CD4-positive, CD25-positive, alpha-beta regulatory T cell (primary cell): ENCODE results near the gene ZNF555. TPM values are rescaled to one million over a fixed set of nuclear protein-coding genes. Genes with fewer than 3 reads are reported as not detected.
"Not testable (repeated sequence)": the region's sequence is repeated elsewhere in the genome, so short reads cannot be mapped to it uniquely, and the experiment has no call there.

Experiments used
- ATAC-seq, 2 donors: fragments of 150-1000 bp; cut with Tn5 transposase; one replicate each; pipeline ENCODE4 v1.10.0; 2021; ENCODE audit warnings: low read depth in 2 of 2, moderate number of reproducible peaks in 2 of 2, moderate library complexity in 1 of 2
- DNase-seq, 3 donors: peaks; one replicate each; pipeline versions ENCODE4 v3.0.0 to v3.0.0-alpha.2; 2012 to 2022; ENCODE audit warnings: mixed read lengths in 1 of 3
- H3K27ac ChIP-seq: one replicate; pipeline ENCODE4 v1.7.0; 2013; ENCODE audit warnings: mild to moderate bottlenecking, low read length; ENCODE audit not compliant: insufficient read depth, poor library complexity, severe bottlenecking
- H3K27me3 ChIP-seq: one replicate; pipeline ENCODE4 v1.7.0; 2013; ENCODE audit warnings: low read length; ENCODE audit not compliant: control insufficient read depth, insufficient read depth
- H3K36me3 ChIP-seq: one replicate; pipeline ENCODE4 v1.7.0; 2013; ENCODE audit warnings: mild to moderate bottlenecking, low read length, moderate library complexity; ENCODE audit not compliant: control insufficient read depth, insufficient read depth
- H3K4me1 ChIP-seq: 2 replicates; pipeline ENCODE4 v1.7.0; 2013; ENCODE audit warnings: mild to moderate bottlenecking, low read length; ENCODE audit not compliant: insufficient read depth, control insufficient read depth, poor library complexity, severe bottlenecking
- H3K4me3 ChIP-seq: one replicate; pipeline ENCODE4 v1.7.0; 2013; ENCODE audit warnings: low read depth, mild to moderate bottlenecking, low read length, moderate library complexity
- H3K9me3 ChIP-seq, 2 experiments: 1 replicate in 1 of 2; 2 replicates in 1 of 2; pipeline ENCODE4 v1.7.0; 2013; ENCODE audit warnings: low read length in 2 of 2, mild to moderate bottlenecking in 1 of 2, moderate library complexity in 1 of 2; ENCODE audit not compliant: control insufficient read depth in 2 of 2
- H3K27ac Mint-ChIP-seq, 3 donors: one replicate each; pipeline ENCODE4 v1.8.0; 2020 to 2022; ENCODE audit warnings: mild to moderate bottlenecking in 3 of 3, mixed read lengths in 3 of 3, moderate library complexity in 2 of 3
- H3K27me3 Mint-ChIP-seq: one replicate; pipeline ENCODE4 v1.8.0; 2022; ENCODE audit warnings: mild to moderate bottlenecking, mixed read lengths
- H3K36me3 Mint-ChIP-seq: one replicate; pipeline ENCODE4 v1.8.0; 2020; ENCODE audit warnings: mixed read lengths
- H3K4me1 Mint-ChIP-seq, 4 donors: one replicate each; pipeline ENCODE4 v1.8.0; 2020 to 2022; ENCODE audit warnings: mixed read lengths in 4 of 4, mild to moderate bottlenecking in 1 of 4
- H3K4me3 Mint-ChIP-seq, 4 donors: one replicate each; pipeline ENCODE4 v1.8.0; 2020 to 2022; ENCODE audit warnings: mild to moderate bottlenecking in 4 of 4, mixed read lengths in 4 of 4, moderate library complexity in 3 of 4
- H3K9me3 Mint-ChIP-seq, 7 donors: one replicate each; pipeline ENCODE4 v1.8.0; 2020 to 2022; ENCODE audit warnings: mixed read lengths in 7 of 7, mild to moderate bottlenecking in 3 of 7, moderate library complexity in 2 of 7
- polyA plus RNA-seq, 4 donors: library from polyadenylated mRNA; unstranded; fragments of 300-500 nt; fragmentation: Illumina TruSeq; gene quantifications; one replicate each; pipeline ENCODE4 v1.2.3, GENCODE V29; 2021
- total RNA-seq: library from RNA; stranded (reverse); gene quantifications from one replicate; pipeline ENCODE4 v1.2.3, GENCODE V29; 2022

Gene ZNF555
- 3.0 TPM for total RNA-seq
- polyA plus RNA-seq, result 1 to 10 TPM; 2.0 to 7.3 (median 7.1) TPM

- H3K36me3 Mint-ChIP-seq, result peaks cover 16% of the 10 kb centered on the region
- Histone ChIP-seq H3K9me3 (peaks cover 8 to 10% of the 10 kb centered on the region in 2 experiments), H3K27me3 (no peaks in the 10 kb centered on the region), H3K27ac (peak within 1 kb of the TSS; percentile 79), H3K4me1 (peaks cover 15% of the 10 kb centered on the region), H3K4me3 (peak within 1 kb of the TSS; percentile 57), H3K36me3 (peaks cover 6% of the 10 kb centered on the region)
- peak within 1 kb of the TSS; percentile 84 to 92 (median 84) for H3K27ac Mint-ChIP-seq
- H3K4me3 Mint-ChIP-seq, result peak within 1 kb of the TSS; percentile 93 to 98 (median 96)
- H3K27me3 Mint-ChIP-seq, result peaks cover 5% of the 10 kb centered on the region
- peaks cover 2 to 19% (median 12%) of the 10 kb centered on the region in 7 donors for H3K9me3 Mint-ChIP-seq
- ATAC-seq, result peak; percentile 98 to 99
- H3K4me1 Mint-ChIP-seq, result peaks cover 0 to 23% (median 14%) of the 10 kb centered on the region in 4 donors
- DNase-seq, result peak; percentile 99
Measured at GRCh38 chr19:2840794-2841791, at the start of gene ZNF555. Gene ZNF555 (plus strand): TSS chr19:2841475. CDS start chr19:2841573, 98 bp downstream.

- ATAC-seq, result no peak
Measured at GRCh38 chr19:2791876-2792275, 49.4 kb upstream of the ZNF555 start.

GRCh38 chr19:2792666-2793065, 48.6 kb upstream of the ZNF555 start:
- H3K27ac ChIP-seq, H3K9me3 Mint-ChIP-seq, ATAC-seq: not testable (repeated sequence)

More at GRCh38 chr19:2791876-2792275, 49.4 kb upstream of the ZNF555 start:
- no peak for DNase-seq
- no peaks in the 10 kb centered on the region for H3K27me3 ChIP-seq
- Mint-ChIP-seq H3K27me3 (no peaks in the 10 kb centered on the region), H3K27ac (peak overlapping the region in 1 of 3 donors; percentile 84), H3K4me1 (peaks cover 3 to 19% (median 12%) of the 10 kb centered on the region in 4 donors), H3K36me3 (peaks cover 9% of the 10 kb centered on the region), H3K9me3 (no peaks in the 10 kb centered on the region), H3K4me3 (peak overlapping the region in 1 of 4 donors; percentile 69)
- H3K4me1 ChIP-seq, result no peaks in the 10 kb centered on the region
- no peak overlapping the region for H3K4me3 ChIP-seq
- H3K27ac ChIP-seq, result no peak overlapping the region
- peaks cover 3% of the 10 kb centered on the region for H3K36me3 ChIP-seq
- H3K9me3 ChIP-seq, result no peaks in the 10 kb centered on the region

GRCh38 chr19:2793126-2793525, 48.1 kb upstream of the ZNF555 start:
- Histone ChIP-seq H3K4me3 (no peak overlapping the region), H3K9me3 (no peaks in the 10 kb centered on the region), H3K36me3 (peaks cover 8% of the 10 kb centered on the region), H3K4me1 (no peaks in the 10 kb centered on the region), H3K27ac (no peak overlapping the region), H3K27me3 (no peaks in the 10 kb centered on the region)
- H3K4me3 Mint-ChIP-seq, result peak overlapping the region in 1 of 4 donors; percentile 43
- H3K9me3 Mint-ChIP-seq, result no peaks in the 10 kb centered on the region
- no peak for DNase-seq
- peaks cover 0 to 6% (median 4%) of the 10 kb centered on the region in 4 donors for H3K4me1 Mint-ChIP-seq
- peak overlapping the region in 1 of 3 donors; percentile 20 for H3K27ac Mint-ChIP-seq
- ATAC-seq, result no peak
- peaks cover 14% of the 10 kb centered on the region for H3K36me3 Mint-ChIP-seq
- no peaks in the 10 kb centered on the region for H3K27me3 Mint-ChIP-seq

More at GRCh38 chr19:2792666-2793065, 48.6 kb upstream of the ZNF555 start:
- peaks cover 0 to 11% (median 8%) of the 10 kb centered on the region in 4 donors for H3K4me1 Mint-ChIP-seq
- not testable (repeated sequence) for H3K27me3 ChIP-seq, H3K9me3 ChIP-seq, H3K4me1 ChIP-seq, H3K27me3 Mint-ChIP-seq, H3K4me3 ChIP-seq, H3K4me3 Mint-ChIP-seq, H3K36me3 ChIP-seq, DNase-seq
- H3K36me3 Mint-ChIP-seq, result peaks cover 14% of the 10 kb centered on the region
- H3K27ac Mint-ChIP-seq, result peak overlapping the region in 1 of 3 donors; percentile 20

- Histone ChIP-seq H3K27ac (no peak overlapping the region), H3K9me3 (no peaks in the 10 kb centered on the region), H3K36me3 (peaks cover 8% of the 10 kb centered on the region), H3K4me1 (no peaks in the 10 kb centered on the region), H3K27me3 (no peaks in the 10 kb centered on the region), H3K4me3 (no peak overlapping the region)
- H3K27ac Mint-ChIP-seq, result no peak overlapping the region
- DNase-seq, result no peak
- H3K4me3 Mint-ChIP-seq, result peak overlapping the region in 1 of 4 donors; percentile 61
- ATAC-seq, result no peak
- no peaks in the 10 kb centered on the region for H3K27me3 Mint-ChIP-seq
- H3K36me3 Mint-ChIP-seq, result peaks cover 14% of the 10 kb centered on the region
- H3K9me3 Mint-ChIP-seq, result no peaks in the 10 kb centered on the region
- H3K4me1 Mint-ChIP-seq, result peaks cover 0 to 5% (median 1%) of the 10 kb centered on the region in 4 donors
Measured at GRCh38 chr19:2793577-2793976, 47.7 kb upstream of the ZNF555 start.

GRCh38 chr19:2795827-2796658, 45.2 kb upstream of the ZNF555 start:
- Histone ChIP-seq H3K27me3 (no peaks in the 10 kb centered on the region), H3K4me3 (no peak overlapping the region), H3K4me1 (no peaks in the 10 kb centered on the region), H3K27ac (no peak overlapping the region), H3K36me3 (peaks cover 8% of the 10 kb centered on the region), H3K9me3 (no peaks in the 10 kb centered on the region)
- Mint-ChIP-seq H3K27me3 (no peaks in the 10 kb centered on the region), H3K4me3 (no peak overlapping the region), H3K4me1 (no peaks in the 10 kb centered on the region), H3K27ac (no peak overlapping the region), H3K36me3 (peaks cover 18% of the 10 kb centered on the region), H3K9me3 (no peaks in the 10 kb centered on the region)
- DNase-seq (no peak), ATAC-seq (no peak)

GRCh38 chr19:2796659-2797266, 44.5 kb upstream of the ZNF555 start:
- peaks cover 10% of the 10 kb centered on the region for H3K36me3 ChIP-seq
- ATAC-seq, result no peak

More at GRCh38 chr19:2796659-2797266, 44.5 kb upstream of the ZNF555 start:
- no peaks in the 10 kb centered on the region for H3K9me3 ChIP-seq
- no peak overlapping the region for H3K4me3 ChIP-seq
- H3K4me3 Mint-ChIP-seq, result no peak overlapping the region
- no peaks in the 10 kb centered on the region for H3K27me3 ChIP-seq
- H3K4me1 ChIP-seq, result no peaks in the 10 kb centered on the region
- no peaks in the 10 kb centered on the region for H3K9me3 Mint-ChIP-seq
- no peaks in the 10 kb centered on the region for H3K27me3 Mint-ChIP-seq
- H3K4me1 Mint-ChIP-seq, result no peaks in the 10 kb centered on the region
- no peak overlapping the region for H3K27ac ChIP-seq
- H3K36me3 Mint-ChIP-seq, result peaks cover 19% of the 10 kb centered on the region
- no peak for DNase-seq
- no peak overlapping the region for H3K27ac Mint-ChIP-seq
